Prostate gland (tissue), 2 donors: ENCODE measurements around the gene DEDD. TPM values are rescaled to one million over a fixed set of nuclear protein-coding genes. Genes with fewer than 3 reads are reported as not detected.

Experiments
- DNase-seq: peaks from one replicate; pipeline ENCODE4 v3.0.0-alpha.2; 2019; ENCODE audit warnings: low spot score
- H3K27ac ChIP-seq, 2 donors: fragments of 200-600 bp; sonication (generic); 2 replicates each; pipeline ENCODE4 v1.5.1; 2017 to 2019
- H3K27me3 ChIP-seq: fragments of 200-600 bp; sonication (generic); replicated peaks from 2 replicates; pipeline ENCODE4 v1.5.1; 2019; ENCODE audit not compliant: insufficient read depth
- H3K36me3 ChIP-seq, 2 donors: fragments of 200-600 bp; sonication (generic); 1 replicate in 1 of 2; 2 replicates in 1 of 2; pipeline versions ENCODE4 v1.5.1 to v1.8.1; 2017 to 2019
- H3K4me1 ChIP-seq: fragments of 200-600 bp; sonication (generic); replicated peaks from 2 replicates; pipeline ENCODE4 v1.5.1; 2019
- H3K4me3 ChIP-seq, 2 donors: fragments of 200-600 bp; sonication (generic); 2 replicates each; pipeline ENCODE4 v1.5.1; 2017 to 2019
- H3K9me3 ChIP-seq: fragments of 200-600 bp; sonication (generic); 2 replicates; pipeline ENCODE4 v1.5.1; 2017
- CTCF ChIP-seq, 4 experiments: fragments of 200-600 bp in 2 of 4; fragments of 450-650 bp in 2 of 4; sonication (generic) in 2 of 4; IDR thresholded peaks; 1 replicate in 3 of 4; 2 replicates in 1 of 4; pipeline ENCODE4 v1.5.1; 2016 to 2019; ENCODE audit warnings: antibody characterized with exemption in 4 of 4, mild to moderate bottlenecking in 2 of 4, moderate library complexity in 2 of 4
- POLR2A ChIP-seq: fragments of 450-650 bp; IDR thresholded peaks from one replicate; pipeline ENCODE4 v1.6.1; 2016; ENCODE audit warnings: antibody characterized with exemption, mild to moderate bottlenecking
- POLR2AphosphoS5 ChIP-seq: sonication (generic); formaldehyde crosslinking; IDR thresholded peaks from one replicate; pipeline ENCODE4 v1.6.1; 2017; ENCODE audit warnings: antibody characterized with exemption
- WGBS: methylation state at CpG from one replicate; pipeline ENCODE4 v1.1.5; 2018; 5-methylcytosine and 5-hydroxymethylcytosine counted together
- intact Hi-C: fragments of 100-400 bp; cut with DNase I; formaldehyde crosslinking; loops from one replicate; pipeline ENCODE4 v1.14.2; 2022
- total RNA-seq, 2 donors: library from RNA; depleted of rRNA; stranded (reverse); fragments of >200 nt; gene quantifications; one replicate each; pipeline ENCODE4 v1.1.0, GENCODE V29; 2016

Gene DEDD
- total RNA-seq, 2 donors from 2014 or later: 30.1 to 41.5 TPM

DNA sequence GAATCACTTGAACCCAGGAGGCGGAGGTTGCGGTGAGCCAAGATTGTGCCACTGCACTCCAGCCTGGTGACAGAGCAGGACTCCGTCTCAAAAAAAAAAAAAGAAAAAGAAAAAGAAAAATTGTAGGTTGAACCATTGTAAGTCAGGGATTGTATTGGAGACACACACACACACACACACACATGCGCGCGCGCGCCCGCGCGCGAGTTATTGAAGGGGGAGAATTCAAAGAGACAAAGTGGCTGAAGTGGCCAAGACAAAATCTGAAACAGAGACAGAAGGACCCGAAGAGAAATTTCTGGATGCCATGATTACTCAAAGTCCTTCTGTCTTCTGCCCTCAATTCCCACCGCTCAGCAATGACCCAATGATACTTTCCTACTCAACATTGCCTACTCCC, 38.0 kb downstream of the DEDD start:
- Histone ChIP-seq H3K4me1 (no peaks in the 10 kb centered on the region), H3K27ac (no peak overlapping the region), H3K36me3 (no peaks in the 10 kb centered on the region), H3K4me3 (no peak overlapping the region), H3K9me3 (no peaks in the 10 kb centered on the region), H3K27me3 (no peaks in the 10 kb centered on the region)
- 97% methylated on average over 14 of the region's 14 CpGs for WGBS
- DNase-seq: no peak
- TF ChIP-seq CTCF (IDR thresholded peaks at IDR 0.05) (no peak), POLR2A (no peak), POLR2AphosphoS5 (no peak)
- intact Hi-C loops: no loop called here

GRCh38 chr1:161092621-161093028, 39.8 kb downstream of the DEDD start:
- H3K27me3 ChIP-seq: no peaks in the 10 kb centered on the region
- no peaks in the 10 kb centered on the region for H3K36me3 ChIP-seq
- H3K4me3 ChIP-seq: no peak overlapping the region
- H3K9me3 ChIP-seq: no peaks in the 10 kb centered on the region
- 54% methylated on average over 3 of the region's 3 CpGs for WGBS
- no peaks in the 10 kb centered on the region for H3K4me1 ChIP-seq
- H3K27ac ChIP-seq: no peak overlapping the region
- no peak for DNase-seq
- TF ChIP-seq POLR2A (no peak), POLR2AphosphoS5 (no peak), CTCF (IDR thresholded peaks at IDR 0.05) (no peak)
- intact Hi-C loops: no loop called here

DNA sequence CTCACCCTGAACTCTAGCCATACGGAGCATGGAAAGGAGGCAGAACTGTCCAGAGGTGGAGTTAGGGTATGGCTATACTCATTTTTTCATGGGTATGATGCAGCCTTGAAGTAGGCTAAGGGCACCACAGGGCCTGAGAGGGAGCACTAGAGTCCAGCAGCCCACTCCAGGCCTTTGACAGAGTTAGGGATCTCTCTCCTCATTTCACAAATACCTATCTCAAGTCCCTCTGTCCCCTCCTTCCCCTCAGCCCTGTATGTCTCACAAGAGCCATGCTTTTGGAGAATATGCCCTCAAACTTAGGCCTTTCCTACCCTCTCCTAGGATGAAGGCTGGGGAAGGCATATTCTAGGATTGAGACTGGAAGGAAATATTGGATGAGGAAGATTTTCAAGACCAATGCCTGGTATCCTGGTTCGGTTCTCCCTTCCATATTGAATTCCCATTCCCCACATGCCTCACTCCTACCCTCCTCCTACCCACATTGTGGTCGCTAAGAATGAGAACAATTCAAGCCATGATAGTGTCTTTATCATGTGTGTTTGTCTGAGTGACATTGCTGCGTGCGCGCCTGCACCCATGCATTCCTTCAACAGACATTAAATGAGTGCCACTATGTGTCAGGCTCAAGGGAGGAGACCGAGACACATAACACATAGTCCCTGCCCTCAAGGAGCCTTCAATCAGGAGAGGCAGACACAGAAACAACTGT, 40.5 kb downstream of the DEDD start:
- Histone ChIP-seq H3K9me3 (no peaks in the 10 kb centered on the region), H3K27ac (no peak overlapping the region), H3K36me3 (no peaks in the 10 kb centered on the region), H3K27me3 (no peaks in the 10 kb centered on the region), H3K4me3 (no peak overlapping the region), H3K4me1 (no peaks in the 10 kb centered on the region)
- TF ChIP-seq POLR2A (no peak), POLR2AphosphoS5 (no peak), CTCF (IDR thresholded peaks at IDR 0.05) (no peak)
- intact Hi-C loops: no loop called here
- 90% methylated on average over 7 of the region's 7 CpGs for WGBS
- no peak for DNase-seq

DNA sequence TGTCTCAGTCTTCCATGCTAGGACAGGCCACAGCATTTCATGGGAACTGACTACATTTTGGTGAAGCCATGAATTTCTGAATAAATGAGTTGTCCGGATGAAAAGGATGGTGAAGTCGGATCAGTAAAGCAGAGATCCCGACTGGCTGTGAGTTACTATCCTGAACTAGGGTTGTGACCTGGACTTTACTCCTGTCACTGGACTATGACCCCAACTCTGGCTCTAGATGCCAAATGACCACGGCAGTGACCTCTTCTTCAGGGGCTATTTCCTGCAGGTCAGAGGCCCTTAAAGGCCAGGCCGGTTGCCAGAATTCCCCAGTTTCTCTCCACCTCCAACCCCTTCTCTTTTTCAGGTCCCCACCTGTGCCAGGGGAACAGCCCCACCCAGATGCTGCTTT, 41.4 kb downstream of the DEDD start:
- no peak overlapping the region for H3K27ac ChIP-seq
- intact Hi-C loops: no loop called here
- WGBS: 93% methylated on average over 5 of the region's 5 CpGs
- no peaks in the 10 kb centered on the region for H3K4me1 ChIP-seq
- TF ChIP-seq POLR2AphosphoS5: no peak
- no peak for TF ChIP-seq CTCF (IDR thresholded peaks at IDR 0.05)
- TF ChIP-seq POLR2A: no peak
- H3K9me3 ChIP-seq: no peaks in the 10 kb centered on the region
- DNase-seq: no peak
- no peaks in the 10 kb centered on the region for H3K36me3 ChIP-seq
- no peaks in the 10 kb centered on the region for H3K27me3 ChIP-seq
- no peak overlapping the region for H3K4me3 ChIP-seq

DNA sequence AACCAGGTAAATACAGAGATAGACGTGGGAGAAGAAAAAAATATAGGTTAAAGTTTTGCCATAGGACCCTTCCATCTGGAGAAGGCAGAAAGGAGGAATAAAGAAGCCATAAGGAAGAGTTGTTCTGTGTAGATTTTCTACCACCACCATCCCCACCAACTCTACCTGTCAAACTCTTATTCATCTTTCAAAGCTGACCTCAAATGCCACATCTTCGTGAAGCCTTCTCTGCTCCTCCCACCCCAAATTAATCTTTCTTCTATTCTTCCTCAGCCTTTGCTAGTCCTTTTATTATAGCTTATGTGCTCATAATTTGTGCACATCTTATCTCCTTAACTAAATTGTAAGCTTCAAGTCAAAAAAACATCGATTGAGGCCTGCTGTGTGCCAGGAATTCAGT, 41.9 kb downstream of the DEDD start:
- no peaks in the 10 kb centered on the region for H3K9me3 ChIP-seq
- no peak overlapping the region for H3K4me3 ChIP-seq
- WGBS: 61% methylated on average over 3 of the region's 3 CpGs
- no peaks in the 10 kb centered on the region for H3K27me3 ChIP-seq
- H3K36me3 ChIP-seq: no peaks in the 10 kb centered on the region
- DNase-seq: no peak
- intact Hi-C loops: no loop called here
- no peak overlapping the region for H3K27ac ChIP-seq
- H3K4me1 ChIP-seq: no peaks in the 10 kb centered on the region
- TF ChIP-seq CTCF (IDR thresholded peaks at IDR 0.05): no peak
- TF ChIP-seq POLR2AphosphoS5: no peak
- no peak for TF ChIP-seq POLR2A
